Heart left ventricle (tissue), 13 donors: ENCODE results near the gene CST1.

ENCODE experiments used
- CTCF ChIP-seq, 12 donors: fragments of 200-600 bp; sonication (generic) in 4 of 12; IDR thresholded peaks; one replicate each; pipeline versions ENCODE4 v1.5.0 to v1.8.0; 2018 to 2022; ENCODE audit warnings: antibody characterized with exemption in 12 of 12, mild to moderate bottlenecking in 5 of 12
- POLR2A ChIP-seq, 2 donors: fragments of 450-650 bp; IDR thresholded peaks; one replicate each; pipeline ENCODE4 v1.6.1; 2017; ENCODE audit warnings: antibody characterized with exemption in 2 of 2, mild to moderate bottlenecking in 2 of 2, moderate library complexity in 2 of 2
- donor health status: ischemic (EF 13 %, LVEDD 7.1; RV severe dilation, severe dysfunction).
- donor health status: DM: no; HTN: yes; CAD: no.
- donor health status: DM: no; HTN: no; CAD: no.
- donor health status: ischemic (EF 25% LVEDD 6.9; RV normal size, moderate dysfunction).
- donor health status: ischemic (EF 25% LVEDD 5.7; RV mildly dilated, moderate dysfunction).
- donor health status: ischemic (EF 35%, LVEDD 5.7; RV mildly dilated, moderate dysfunction).
- donor health status: nonischemic (EF 11% LVEDD 7.7; RV severe dilation, severe dysfunction).
- donor health status: DM: yes; HTN: yes; CAD: no.
- donor health status: PGD.
- donor health status: ischemic (EF 29% LVEDD 5.4; RV normal size, mild dysfunction).
- donor health status: nonischemic (EF 23%, LVEDD 6.1; RV moderate dilation, normal function).

DNA sequence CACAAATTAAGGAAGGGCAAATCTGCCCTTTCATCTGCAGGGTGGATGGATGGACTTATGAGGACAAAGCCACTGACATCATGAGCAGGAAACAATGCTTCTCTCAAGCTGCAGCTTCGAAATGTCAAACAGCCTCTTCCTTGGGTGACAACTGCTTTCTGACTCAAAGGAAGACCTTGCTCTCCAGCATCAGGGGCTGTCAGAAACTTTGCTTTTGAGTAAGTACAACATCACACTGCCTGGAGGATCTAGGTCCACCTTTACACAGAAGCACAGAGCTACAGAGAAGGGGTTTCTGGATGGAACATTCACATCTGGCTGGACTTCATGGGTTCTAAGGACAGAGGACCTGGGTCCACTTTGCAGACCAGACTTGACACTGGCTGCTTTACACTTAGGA lies 5.9 kb downstream of the CST1 start:
- TF ChIP-seq CTCF (IDR thresholded peaks at IDR 0.05) (no peak), POLR2A (IDR thresholded peaks at IDR 0.05) (no peak)
